MM.1S (cell line): ENCODE measurements around the gene GALC.

Experiments
- CTCF ChIP-seq: fragments of 300-600 bp; sonication (generic); IDR thresholded peaks from 2 replicates; pipeline ENCODE4 v1.5.1; 2016; ENCODE audit warnings: antibody characterized with exemption, low read length, mixed read lengths
- EZH2 ChIP-seq: fragments of 300-600 bp; sonication (generic); optimal IDR thresholded peaks from 2 replicates; pipeline ENCODE3; 2017; ENCODE audit warnings: low read depth, mild to moderate bottlenecking, antibody characterized with exemption, low read length, mixed read lengths
- EZH2phosphoT487 ChIP-seq: fragments of 300-600 bp; sonication (generic); IDR thresholded peaks from 2 replicates; pipeline ENCODE4 v1.6.1; 2018; ENCODE audit warnings: antibody characterized with exemption, low read length

DNA sequence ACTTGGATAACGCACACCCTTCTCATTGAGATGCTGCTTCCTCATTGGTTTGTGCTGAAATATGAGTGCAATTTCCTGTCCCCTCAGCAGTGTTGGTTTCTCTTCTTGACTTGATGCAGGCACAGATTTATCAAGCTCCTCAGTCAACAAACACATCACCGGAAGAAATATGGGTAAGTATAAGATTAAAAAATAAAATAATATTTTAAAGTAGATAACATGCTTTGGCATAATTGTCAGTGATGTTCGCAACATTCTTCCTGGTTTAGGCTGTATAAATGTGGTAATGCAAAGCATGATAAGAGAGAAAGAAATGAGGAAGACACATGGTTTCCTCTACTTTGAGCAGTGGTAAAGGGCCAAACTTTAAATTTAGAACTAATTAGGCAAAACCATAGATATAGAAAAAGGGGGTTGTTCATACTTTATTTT, 12.1 kb upstream of the GALC start, which contains the start of gene GPR65:
- TF ChIP-seq CTCF (no peak), EZH2 (no peak), EZH2phosphoT487 (no peak)
